ENCODE results near the gene ILF2.

GRCh38 chr1:153678519-153679336, 7.9 kb upstream of the ILF2 start, which contains the start of gene NPR1:
- no peak for TF ChIP-seq CTCF (IDR thresholded peaks at IDR 0.05)
- TF ChIP-seq POLR2A (IDR thresholded peaks at IDR 0.05): no peak
- TF ChIP-seq EP300 (IDR thresholded peaks at IDR 0.05): no peak
